Prostate gland (tissue), 1 donor: ENCODE data around the gene GRN.

Experiments
- POLR2A ChIP-seq: fragments of 450-650 bp; IDR thresholded peaks from one replicate; pipeline ENCODE4 v1.6.1; 2016; ENCODE audit warnings: antibody characterized with exemption, mild to moderate bottlenecking
- POLR2AphosphoS5 ChIP-seq: sonication (generic); formaldehyde crosslinking; IDR thresholded peaks from one replicate; pipeline ENCODE4 v1.6.1; 2017; ENCODE audit warnings: antibody characterized with exemption

DNA sequence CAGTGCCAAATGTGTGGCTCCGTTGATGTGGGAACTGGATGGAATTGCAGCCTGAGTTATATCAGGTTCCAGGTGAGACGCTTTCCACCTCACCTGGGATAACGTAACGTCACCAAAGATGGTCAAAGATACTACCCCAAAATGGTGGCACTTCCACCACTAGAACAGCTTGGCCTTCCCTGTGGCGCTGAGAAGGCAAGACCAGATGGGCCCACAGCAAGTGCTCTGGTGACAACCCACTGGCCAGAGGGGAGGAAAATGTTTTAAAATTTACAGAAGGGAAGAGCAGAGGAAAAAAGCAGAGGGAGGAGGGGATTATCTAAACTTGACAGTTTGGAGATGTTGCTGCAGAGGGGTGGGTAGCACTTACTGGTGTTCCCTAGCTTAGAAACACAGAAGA lies 51.8 kb downstream of the GRN start:
- no peak for TF ChIP-seq POLR2A
- TF ChIP-seq POLR2AphosphoS5 = no peak
